AG04450 (cell line): ENCODE data around the gene CYP24A1. TPM values are rescaled to one million over a fixed set of nuclear protein-coding genes. Genes with fewer than 3 reads are reported as not detected.

Experiments
- CTCF ChIA-PET: fragments of 300-600, 350-600 bp; formaldehyde crosslinking; extraction: SDS; loops from one replicate; lab custom pipeline; 2022; ENCODE audit warnings: antibody characterized with exemption, inconsistent platforms; lab: Charles Lee
- POLR2A ChIA-PET: fragments of 350-600 bp; formaldehyde crosslinking; extraction: SDS; loops from one replicate; lab custom pipeline; 2021; ENCODE audit warnings: antibody characterized with exemption, inconsistent platforms; lab: Yijun Ruan, JAX
- DNase-seq: peaks from one replicate; pipeline ENCODE4 v3.0.0-alpha.2; 2011; ENCODE audit warnings: low read depth, low spot score
- H3K27ac ChIP-seq: one replicate; pipeline ENCODE4 v1.5.1; 2012; ENCODE audit warnings: low read depth, low read length, control low read depth
- H3K27me3 ChIP-seq: one replicate; pipeline ENCODE4 v1.6.0; 2012; ENCODE audit warnings: low read length; ENCODE audit not compliant: control insufficient read depth, insufficient read depth
- H3K4me3 ChIP-seq: 2 replicates; pipeline ENCODE4 v1.5.1; 2011; ENCODE audit warnings: mild to moderate bottlenecking, low read depth, low read length, control low read depth
- H3K9me3 ChIP-seq: 2 replicates; pipeline ENCODE4 v1.5.1; 2012; ENCODE audit warnings: low read length; ENCODE audit not compliant: control insufficient read depth, insufficient read depth
- polyA plus RNA-seq: library from polyadenylated mRNA; depleted of rRNA; stranded (reverse); fragments of >200 nt; gene quantifications from 2 replicates; pipeline ENCODE4 v1.2.3, GENCODE V29; 2011
- TF ChIP-seq, protein P1 (sequence below): IDR thresholded peaks from 2 replicates; pipeline ENCODE4 v1.5.1; 2011; ENCODE audit warnings: low read depth, low read length, control low read depth, inconsistent platforms

The CYP24A1 gene
- polyA plus RNA-seq, 1 experiment, result 2.1 TPM

DNA sequence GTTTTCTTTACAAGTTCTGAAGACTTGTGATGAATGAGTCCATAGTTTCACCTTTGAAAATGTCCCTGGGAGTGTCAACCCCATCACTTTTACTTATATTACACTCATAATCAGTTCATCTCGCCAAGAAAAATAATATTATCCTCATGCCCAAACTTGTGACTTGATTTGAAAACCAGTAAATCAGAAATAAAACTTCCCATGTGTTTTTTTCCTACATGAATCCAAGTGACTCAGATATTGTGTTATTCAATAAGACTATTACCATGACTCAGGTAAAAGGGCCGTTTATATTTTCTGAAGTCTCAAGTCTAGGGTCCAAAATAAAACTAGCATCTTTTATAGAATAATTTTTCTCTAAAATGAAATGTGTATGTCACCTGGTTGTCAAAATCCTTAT lies 15.8 kb upstream of the CYP24A1 start:
- no peak overlapping the region for H3K4me3 ChIP-seq
- H3K27me3 ChIP-seq, result peaks cover 6% of the 10 kb centered on the region
- H3K9me3 ChIP-seq, result no peaks in the 10 kb centered on the region
- CTCF ChIA-PET, result interaction anchor here (0.9 to 3.3 kb wide), 2 partner anchors 10 to 86 kb away, joined by 3 to 10 read pairs; no protein-coding TSS in a partner anchor
- DNase-seq, result no peak
- H3K27ac ChIP-seq, result no peak overlapping the region
- POLR2A ChIA-PET, result no interaction called here
- TF ChIP-seq, protein P1, sequence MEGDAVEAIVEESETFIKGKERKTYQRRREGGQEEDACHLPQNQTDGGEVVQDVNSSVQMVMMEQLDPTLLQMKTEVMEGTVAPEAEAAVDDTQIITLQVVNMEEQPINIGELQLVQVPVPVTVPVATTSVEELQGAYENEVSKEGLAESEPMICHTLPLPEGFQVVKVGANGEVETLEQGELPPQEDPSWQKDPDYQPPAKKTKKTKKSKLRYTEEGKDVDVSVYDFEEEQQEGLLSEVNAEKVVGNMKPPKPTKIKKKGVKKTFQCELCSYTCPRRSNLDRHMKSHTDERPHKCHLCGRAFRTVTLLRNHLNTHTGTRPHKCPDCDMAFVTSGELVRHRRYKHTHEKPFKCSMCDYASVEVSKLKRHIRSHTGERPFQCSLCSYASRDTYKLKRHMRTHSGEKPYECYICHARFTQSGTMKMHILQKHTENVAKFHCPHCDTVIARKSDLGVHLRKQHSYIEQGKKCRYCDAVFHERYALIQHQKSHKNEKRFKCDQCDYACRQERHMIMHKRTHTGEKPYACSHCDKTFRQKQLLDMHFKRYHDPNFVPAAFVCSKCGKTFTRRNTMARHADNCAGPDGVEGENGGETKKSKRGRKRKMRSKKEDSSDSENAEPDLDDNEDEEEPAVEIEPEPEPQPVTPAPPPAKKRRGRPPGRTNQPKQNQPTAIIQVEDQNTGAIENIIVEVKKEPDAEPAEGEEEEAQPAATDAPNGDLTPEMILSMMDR, result no peak

DNA sequence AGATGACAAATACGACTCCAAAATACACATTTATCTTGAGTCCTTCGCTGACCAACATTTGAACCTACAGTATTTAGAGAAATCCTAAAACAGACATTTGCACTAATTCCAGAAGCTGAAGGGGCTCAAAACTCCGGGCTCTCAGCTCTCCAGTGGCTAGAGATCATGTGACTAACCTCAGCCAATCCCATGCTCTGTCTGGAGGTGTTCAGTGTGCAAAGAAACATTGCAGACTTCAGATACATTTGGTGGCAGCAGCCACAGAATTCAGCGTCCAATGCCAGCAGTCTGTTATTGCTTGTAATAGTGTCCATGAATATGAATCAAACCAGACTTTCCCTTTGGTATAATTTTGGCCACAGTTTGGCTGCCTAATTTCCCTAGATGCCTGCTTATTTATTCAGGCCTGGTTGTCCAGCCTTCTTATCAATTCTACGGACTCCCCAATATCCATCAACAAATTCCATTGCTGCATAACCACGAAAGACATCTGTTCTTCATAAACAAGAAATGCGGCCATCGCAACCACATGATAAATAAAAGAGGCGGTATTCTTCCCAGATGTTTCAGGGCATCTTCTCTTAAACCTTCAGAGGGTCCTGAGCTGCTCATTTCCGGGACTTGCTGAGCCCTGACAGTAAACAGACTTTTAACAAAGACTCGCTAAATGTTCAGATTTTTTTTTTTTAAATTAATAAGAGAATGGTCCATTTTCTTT lies 14.5 kb upstream of the CYP24A1 start:
- no peak overlapping the region for H3K4me3 ChIP-seq
- H3K27ac ChIP-seq, result no peak overlapping the region
- no peak for DNase-seq
- POLR2A ChIA-PET, result no interaction called here
- CTCF ChIA-PET, result interaction anchor here (1.1 to 2.3 kb wide), 2 partner anchors 11 to 92 kb away, joined by 4 to 11 read pairs; no protein-coding TSS in a partner anchor
- TF ChIP-seq, protein P1, result no peak
- peaks cover 6% of the 10 kb centered on the region for H3K27me3 ChIP-seq
- no peaks in the 10 kb centered on the region for H3K9me3 ChIP-seq

DNA sequence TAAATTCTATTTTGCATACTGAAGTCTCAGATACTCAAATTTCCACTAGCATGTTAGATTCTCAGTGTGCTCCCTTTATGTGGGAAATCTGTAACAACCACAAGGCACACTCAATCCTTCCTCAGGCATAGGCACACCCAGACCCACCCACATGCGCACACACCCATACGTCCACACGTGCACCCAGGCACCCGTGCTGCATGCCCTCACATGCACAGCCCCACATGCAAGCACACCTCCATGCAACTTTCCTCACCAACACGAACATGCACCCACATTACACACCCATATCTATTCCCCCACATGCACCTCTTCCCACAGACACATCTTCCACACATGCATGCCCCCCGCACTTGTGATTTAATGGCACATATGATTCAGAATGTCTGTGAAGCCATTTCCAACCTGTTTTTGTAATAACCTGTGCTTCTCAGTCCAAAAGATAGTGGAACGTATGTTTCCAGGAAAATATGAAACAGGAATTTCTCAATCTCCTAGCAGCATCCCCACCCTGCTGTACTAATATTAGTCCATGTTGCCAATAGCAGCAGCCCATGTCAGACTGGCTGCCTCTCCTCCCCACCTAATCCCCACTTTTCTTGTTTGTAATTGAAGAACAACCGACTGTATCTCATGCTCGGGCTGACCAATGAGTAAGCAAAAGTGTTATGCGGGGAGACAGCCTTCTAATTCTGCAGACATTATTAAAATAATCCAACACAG lies 11.3 kb upstream of the CYP24A1 start:
- CTCF ChIA-PET, result no interaction called here
- Histone ChIP-seq H3K9me3 (no peaks in the 10 kb centered on the region), H3K4me3 (no peak overlapping the region), H3K27ac (no peak overlapping the region), H3K27me3 (peaks cover 11% of the 10 kb centered on the region)
- POLR2A ChIA-PET, result no interaction called here
- DNase-seq, result no peak
- TF ChIP-seq, protein P1, result no peak

DNA sequence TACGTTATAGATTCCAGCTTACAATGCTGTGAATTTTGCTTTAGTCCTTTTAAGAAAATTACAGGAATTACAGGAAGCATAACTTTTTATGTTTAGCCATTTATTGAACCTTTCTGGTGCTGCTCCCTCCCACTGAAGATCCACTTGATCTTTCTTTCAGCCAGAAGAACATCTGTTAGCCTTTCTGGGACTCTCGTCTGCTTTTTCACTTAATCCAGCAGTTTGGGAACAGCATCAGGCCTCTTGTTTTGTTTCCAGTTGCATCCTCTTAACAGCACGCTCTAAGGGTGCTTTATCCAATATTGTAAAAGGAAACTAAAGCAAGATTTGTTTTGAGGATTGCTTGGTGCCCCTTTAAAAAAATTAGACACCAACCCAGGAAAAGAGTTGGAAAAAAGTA lies 10.3 kb upstream of the CYP24A1 start:
- POLR2A ChIA-PET, result no interaction called here
- Histone ChIP-seq H3K4me3 (no peak overlapping the region), H3K9me3 (no peaks in the 10 kb centered on the region), H3K27ac (no peak overlapping the region), H3K27me3 (peaks cover 11% of the 10 kb centered on the region)
- CTCF ChIA-PET, result no interaction called here
- no peak for DNase-seq
- TF ChIP-seq, protein P1, result no peak

DNA sequence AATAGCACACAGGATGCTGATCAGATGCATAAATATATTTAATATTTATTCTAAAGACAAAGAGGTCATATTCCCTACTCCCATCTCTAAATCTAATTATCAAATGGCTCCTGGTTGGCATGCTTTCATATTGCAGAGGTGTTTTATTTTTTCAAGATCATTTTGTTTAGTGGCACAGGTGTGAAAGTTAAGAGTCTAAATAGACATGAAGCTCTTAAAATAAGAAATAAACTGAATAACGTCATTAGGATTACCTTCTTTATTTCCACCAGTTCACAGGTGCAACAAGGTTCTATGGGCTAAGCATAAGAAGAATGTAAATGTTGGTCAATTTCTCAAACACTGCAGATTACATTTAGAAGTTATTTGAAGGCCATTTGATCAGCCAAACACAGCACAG lies 7.1 kb upstream of the CYP24A1 start:
- POLR2A ChIA-PET, result no interaction called here
- peaks cover 9% of the 10 kb centered on the region for H3K27me3 ChIP-seq
- CTCF ChIA-PET, result interaction anchor here (1.0 to 2.7 kb wide), 3 partner anchors 19 to 77 kb away, joined by 4 to 18 read pairs (median 12); no protein-coding TSS in a partner anchor
- no peak overlapping the region for H3K27ac ChIP-seq
- H3K4me3 ChIP-seq, result no peak overlapping the region
- no peak for DNase-seq
- no peaks in the 10 kb centered on the region for H3K9me3 ChIP-seq
- TF ChIP-seq, protein P1, result no peak
